GM12878 (cell line): ENCODE results near the gene CFAP92. TPM values are rescaled to one million over a fixed set of nuclear protein-coding genes. Genes with fewer than 3 reads are reported as not detected.

Source experiments
- ATAC-seq: fragments of 200-7000 bp; cut with Tn5 transposase; 3 replicates; pipeline ENCODE4 v1.9.1; 2020; ENCODE audit warnings: mild to moderate bottlenecking, moderate library complexity
- BruUV-seq: library from RNA; stranded (reverse); fragments of 400-500 nt; replicated peaks from 2 replicates; lab custom pipeline; 2021; lab: Mats Ljungman, UMichigan
- CTCF ChIA-PET: fragments of 300-600 bp; sonication (Branson Sonifier 250); formaldehyde crosslinking; extraction: SDS; loops from one replicate; lab custom pipeline; 2021; ENCODE audit warnings: inconsistent platforms; lab: Yijun Ruan, JAX
- POLR2A ChIA-PET: fragments of 350-600 bp; formaldehyde crosslinking; extraction: SDS; loops from one replicate; lab custom pipeline; 2021; ENCODE audit warnings: inconsistent platforms; lab: Charles Lee
- RAD21 ChIA-PET: fragments of 300-600 bp; sonication (Branson Sonifier 250); formaldehyde crosslinking; loops from one replicate; lab custom pipeline; 2023; ENCODE audit warnings: antibody characterized with exemption; ENCODE audit not compliant: unreplicated experiment; lab: Charles Lee
- SMC1A ChIA-PET: fragments of 300-600 bp; sonication (Branson Sonifier 250); formaldehyde crosslinking; loops from one replicate; lab custom pipeline; 2023; ENCODE audit not compliant: unreplicated experiment, uncharacterized antibody; lab: Charles Lee
- DNase-seq: peaks from one replicate; pipeline ENCODE4 v3.0.0-alpha.2; 2011; ENCODE audit warnings: low read depth, low spot score
- FAIRE-seq: peaks from 3 replicates; lab custom pipeline; 2011; peaks lifted over from hg19 to GRCh38; lab: Jason Lieb, UNC
- H2AFZ ChIP-seq: 2 replicates; pipeline ENCODE4 v1.6.0; 2011; ENCODE audit warnings: low read depth, low read length, control low read depth; ENCODE audit not compliant: control insufficient read depth
- H3K27ac ChIP-seq: 2 replicates; pipeline ENCODE4 v1.5.1; 2011; ENCODE audit warnings: control low read depth; ENCODE audit not compliant: control insufficient read depth, insufficient read depth
- H3K27me3 ChIP-seq, 2 experiments: replicated peaks in 1 of 2; 2 replicates each; pipeline versions ENCODE4 v1.6.0 to v1.6.1; 2011; ENCODE audit warnings: low read length in 1 of 2; ENCODE audit not compliant: control insufficient read depth in 2 of 2, insufficient read depth in 2 of 2
- H3K36me3 ChIP-seq, 2 experiments: 2 replicates each; pipeline ENCODE4 v1.5.1; 2011; ENCODE audit warnings: low read length in 1 of 2; ENCODE audit not compliant: control insufficient read depth in 2 of 2, insufficient read depth in 2 of 2
- H3K4me1 ChIP-seq: 2 replicates; pipeline ENCODE4 v1.6.1; 2011; ENCODE audit warnings: mild to moderate bottlenecking, low read length, moderate library complexity, mixed read lengths; ENCODE audit not compliant: control insufficient read depth, insufficient read depth
- H3K4me2 ChIP-seq: 2 replicates; pipeline ENCODE4 v1.6.0; 2011; ENCODE audit warnings: control low read depth; ENCODE audit not compliant: control insufficient read depth, insufficient read depth
- H3K4me3 ChIP-seq: fragments of 200-600 bp; sonication (generic); 2 replicates; pipeline ENCODE4 v1.5.1; 2016
- H3K79me2 ChIP-seq: 2 replicates; pipeline ENCODE4 v1.6.0; 2011; ENCODE audit warnings: low read length; ENCODE audit not compliant: control insufficient read depth, insufficient read depth
- H3K9ac ChIP-seq: 2 replicates; pipeline ENCODE4 v1.8.0; 2011; ENCODE audit warnings: low read length, control low read depth, mixed read lengths; ENCODE audit not compliant: control insufficient read depth, insufficient read depth
- H3K9me3 ChIP-seq: replicated peaks from 3 replicates; pipeline ENCODE4 v1.5.1; 2011; ENCODE audit warnings: mild to moderate bottlenecking, low read length; ENCODE audit not compliant: control insufficient read depth, insufficient read depth
- H4K20me1 ChIP-seq: 2 replicates; pipeline ENCODE4 v1.6.0; 2011; ENCODE audit not compliant: control insufficient read depth, insufficient read depth
- CREM ChIP-seq: IDR thresholded peaks from 2 replicates; pipeline ENCODE4 v1.6.1; 2014; ENCODE audit warnings: antibody characterized with exemption, low read depth
- E2F4 ChIP-seq: IDR thresholded peaks from 2 replicates; pipeline ENCODE4 v1.6.1; 2012; ENCODE audit warnings: low read depth, low read length, improper control_type of control experiment
- MYC ChIP-seq: IDR thresholded peaks from 2 replicates; pipeline ENCODE4 v1.6.1; 2011; ENCODE audit warnings: mild to moderate bottlenecking, low read length, moderate library complexity, inconsistent platforms; ENCODE audit not compliant: insufficient read depth, insufficient replicate concordance, insufficient read length, severe bottlenecking
- NFIC ChIP-seq: IDR thresholded peaks from 2 replicates; pipeline ENCODE4 v1.6.1; 2012; ENCODE audit warnings: low read depth, mild to moderate bottlenecking, inconsistent platforms, low read length, moderate library complexity
- SP1 ChIP-seq: IDR thresholded peaks from one replicate; pipeline ENCODE4 v1.6.1; 2011; ENCODE audit warnings: low read depth, low read length
- USF2 ChIP-seq: IDR thresholded peaks from 2 replicates; pipeline ENCODE4 v1.6.1; 2011; ENCODE audit warnings: low read depth, low read length, improper control_type of control experiment, borderline replicate concordance
- WGBS: methylation state at CpG from one replicate; pipeline ENCODE4 v1.1.6; 2016; ENCODE audit warnings: low lambda C conversion rate; ENCODE audit not compliant: insufficient replicate concordance, insufficient coverage; ENCODE audit errors: missing lambda C conversion rate; 5-methylcytosine and 5-hydroxymethylcytosine counted together
- in situ Hi-C: fragments of 300-500 bp; cut with MboI; formaldehyde crosslinking; loops from 9 replicates; pipeline ENCODE4 v1.14.3; 2018; ENCODE audit warnings: mixed read lengths
- intact Hi-C: fragments of 100-400 bp; cut with micrococcal nuclease; formaldehyde crosslinking; loops from one replicate; pipeline ENCODE4 v1.14.2; 2022; ENCODE audit not compliant: unreplicated experiment
- polyA plus RNA-seq, 11 experiments: library from polyadenylated mRNA; depleted of rRNA in 4 of 11; unstranded in 6 of 11; stranded (reverse) in 5 of 11; fragments of >200 nt; fragmentation: Nextera tagmentation in 4 of 11; fragmentation: Illumina TruSeq in 1 of 11; extraction: Ambion mirVana in 4 of 11; extraction: Trizol in 1 of 11; gene quantifications; 1 replicate in 1 of 11; 2 replicates in 10 of 11; pipeline versions ENCODE4 v1.2.1 to v1.2.3, GENCODE V29; 2011 to 2016; ENCODE audit warnings: inconsistent platforms in 2 of 11, missing spikeins in 2 of 11, low read depth in 1 of 11
- total RNA-seq, 4 experiments: library from RNA; depleted of rRNA in 3 of 4; stranded (reverse); fragments of >200 nt in 3 of 4; fragmentation: Illumina TruSeq in 1 of 4; extraction: Trizol in 1 of 4; gene quantifications; 2 replicates each; pipeline versions ENCODE4 v1.2.1 to v1.2.3, GENCODE V29; 2013 to 2021
- TF ChIP-seq, protein P1 (sequence below): fragments of 150-350 bp; IDR thresholded peaks from 2 replicates; pipeline ENCODE4 v1.6.1; 2016; ENCODE audit warnings: low read depth, low read length

CFAP92 gene
- total and polyA plus RNA-seq, 10 of the 15 experiments (the other 5 are each of a cell fraction or from before 2014, with no cell fraction given): 0.05 to 0.52 (median 0.14) TPM; not detected in 7

- Histone ChIP-seq H2AFZ (no peak overlapping the region), H3K4me3 (no peak overlapping the region), H3K4me2 (no peak overlapping the region), H3K27ac (no peak overlapping the region), H3K36me3 (no peaks in the 10 kb centered on the region), H3K9me3 (no peaks in the 10 kb centered on the region), H3K79me2 (no peaks in the 10 kb centered on the region), H3K4me1 (no peaks in the 10 kb centered on the region), H4K20me1 (no peaks in the 10 kb centered on the region), H3K9ac (no peak overlapping the region), H3K27me3 (no peaks in the 10 kb centered on the region; a peak in 2 of 4 replicates)
- CTCF ChIA-PET: interaction anchor here (1.1 to 2.5 kb wide), 2 partner anchors 13 to 70 kb away, joined by 3 to 10 read pairs; no protein-coding TSS in a partner anchor
- in situ Hi-C loops (no loop called here), intact Hi-C loops (no loop called here)
- BruUV-seq: no TSS peak
- 53% methylated on average over 15 of the region's 15 CpGs for WGBS
- FAIRE-seq: no peak
- no peak for DNase-seq
- SMC1A ChIA-PET: interaction anchor here (0.9 to 1.0 kb wide), 2 partner anchors 13 to 34 kb away, joined by 3 read pairs; no protein-coding TSS in a partner anchor
- no peak for TF ChIP-seq CREM
- TF ChIP-seq E2F4: no peak
- TF ChIP-seq, protein P1, sequence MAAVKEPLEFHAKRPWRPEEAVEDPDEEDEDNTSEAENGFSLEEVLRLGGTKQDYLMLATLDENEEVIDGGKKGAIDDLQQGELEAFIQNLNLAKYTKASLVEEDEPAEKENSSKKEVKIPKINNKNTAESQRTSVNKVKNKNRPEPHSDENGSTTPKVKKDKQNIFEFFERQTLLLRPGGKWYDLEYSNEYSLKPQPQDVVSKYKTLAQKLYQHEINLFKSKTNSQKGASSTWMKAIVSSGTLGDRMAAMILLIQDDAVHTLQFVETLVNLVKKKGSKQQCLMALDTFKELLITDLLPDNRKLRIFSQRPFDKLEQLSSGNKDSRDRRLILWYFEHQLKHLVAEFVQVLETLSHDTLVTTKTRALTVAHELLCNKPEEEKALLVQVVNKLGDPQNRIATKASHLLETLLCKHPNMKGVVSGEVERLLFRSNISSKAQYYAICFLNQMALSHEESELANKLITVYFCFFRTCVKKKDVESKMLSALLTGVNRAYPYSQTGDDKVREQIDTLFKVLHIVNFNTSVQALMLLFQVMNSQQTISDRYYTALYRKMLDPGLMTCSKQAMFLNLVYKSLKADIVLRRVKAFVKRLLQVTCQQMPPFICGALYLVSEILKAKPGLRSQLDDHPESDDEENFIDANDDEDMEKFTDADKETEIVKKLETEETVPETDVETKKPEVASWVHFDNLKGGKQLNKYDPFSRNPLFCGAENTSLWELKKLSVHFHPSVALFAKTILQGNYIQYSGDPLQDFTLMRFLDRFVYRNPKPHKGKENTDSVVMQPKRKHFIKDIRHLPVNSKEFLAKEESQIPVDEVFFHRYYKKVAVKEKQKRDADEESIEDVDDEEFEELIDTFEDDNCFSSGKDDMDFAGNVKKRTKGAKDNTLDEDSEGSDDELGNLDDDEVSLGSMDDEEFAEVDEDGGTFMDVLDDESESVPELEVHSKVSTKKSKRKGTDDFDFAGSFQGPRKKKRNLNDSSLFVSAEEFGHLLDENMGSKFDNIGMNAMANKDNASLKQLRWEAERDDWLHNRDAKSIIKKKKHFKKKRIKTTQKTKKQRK: no peak
- no peak for TF ChIP-seq USF2
- TF ChIP-seq MYC: no peak
- no peak for TF ChIP-seq NFIC
- TF ChIP-seq SP1: no peak
- POLR2A ChIA-PET: no interaction called here
- RAD21 ChIA-PET: no interaction called here
- no peak for ATAC-seq
These were observed 46.9 kb upstream of the CFAP92 start for GRCh38 chr3:129040579-129041300.
